Activated T-cell treated with anti-CD3 and anti-CD28 coated beads for 48 hours (primary cell): ENCODE data around the gene RELN.

Source experiments
- DNase-seq: peaks from one replicate; pipeline ENCODE4 v3.0.0-alpha.2; 2020; ENCODE audit warnings: low read depth

The RELN gene

DNA sequence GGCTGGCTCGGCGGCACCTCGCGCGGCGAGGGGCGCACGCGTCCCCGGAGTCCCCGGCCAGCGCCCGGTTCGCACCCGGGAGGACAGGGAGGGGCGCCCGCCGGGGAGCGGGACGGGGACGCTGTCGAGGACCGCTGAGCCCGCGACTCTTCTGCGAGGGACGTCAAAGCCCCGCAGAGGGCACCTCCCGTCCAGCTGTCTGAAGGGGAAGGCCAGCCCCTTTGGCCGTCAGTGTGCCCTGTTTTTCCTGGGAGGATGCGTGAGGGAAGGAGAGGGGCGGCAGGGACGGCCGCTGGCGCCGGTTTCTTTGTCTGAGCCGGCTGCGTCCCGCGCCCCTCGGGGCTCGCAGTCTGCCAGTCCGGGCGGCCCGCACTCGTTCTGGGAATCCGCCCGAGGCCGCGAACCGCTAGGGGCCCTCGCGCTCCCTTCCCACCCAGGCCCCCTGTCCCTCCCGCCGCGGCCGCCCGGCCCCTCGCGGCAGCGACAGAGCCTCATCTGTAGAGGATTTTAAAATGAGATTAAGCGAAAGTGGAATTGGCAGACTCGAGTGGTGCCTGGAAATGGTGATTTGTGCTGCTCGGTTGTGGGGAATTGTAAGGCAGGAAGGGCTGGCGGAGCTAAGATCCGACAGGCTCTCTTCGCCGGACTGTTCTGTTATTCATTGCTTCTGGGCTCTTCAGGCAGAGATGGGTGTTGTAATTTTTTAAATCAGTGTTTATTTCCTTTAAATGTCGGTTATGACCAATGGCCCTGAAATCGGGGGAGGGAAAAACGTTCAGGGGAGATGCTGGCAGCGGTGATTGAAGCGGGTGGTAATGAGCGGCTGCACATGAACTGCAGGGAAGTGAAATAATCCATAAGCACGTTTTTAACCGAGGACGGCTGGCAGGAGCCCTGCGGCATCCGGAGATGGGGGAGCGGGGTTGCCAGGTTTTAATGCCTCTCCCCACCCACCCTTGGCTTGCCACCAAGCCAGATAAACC, 618 bp upstream of the RELN start:
- no peak for DNase-seq

DNA sequence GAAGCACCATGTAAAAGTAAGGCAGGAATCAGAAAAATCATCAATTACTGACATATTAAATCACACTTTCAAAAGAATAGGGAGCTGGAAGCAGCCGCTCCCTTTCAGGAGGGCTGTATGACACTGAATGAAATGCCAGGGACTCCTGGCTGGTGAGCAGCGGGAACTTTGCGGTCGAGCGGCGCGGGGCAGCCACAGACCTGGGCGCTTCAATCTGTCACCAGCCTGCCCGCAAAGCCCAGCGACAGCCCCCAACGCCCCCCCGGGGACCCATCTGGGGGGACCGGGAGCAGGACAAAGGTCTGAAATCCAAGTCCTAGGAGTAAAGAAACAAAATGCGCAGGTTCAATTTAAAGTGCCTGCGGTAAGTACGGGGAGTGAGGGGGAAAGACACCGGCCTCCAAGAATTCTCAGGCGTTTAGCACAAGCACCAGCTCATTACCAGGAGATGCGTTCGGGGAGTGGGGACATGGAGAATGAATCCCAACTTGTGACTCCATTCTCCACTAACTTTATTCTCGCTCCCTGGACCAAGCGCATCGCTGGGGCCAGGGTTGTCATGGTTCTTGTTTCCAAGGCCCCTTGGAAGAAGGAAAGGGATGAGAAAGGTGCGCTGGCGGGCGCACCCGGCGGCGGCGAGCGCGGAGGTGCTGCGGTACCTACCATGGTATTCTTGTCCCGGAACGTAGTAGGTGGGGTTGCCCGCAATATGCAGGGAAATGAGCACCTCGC, 824 bp downstream of the RELN start:
- DNase-seq: no peak

DNA sequence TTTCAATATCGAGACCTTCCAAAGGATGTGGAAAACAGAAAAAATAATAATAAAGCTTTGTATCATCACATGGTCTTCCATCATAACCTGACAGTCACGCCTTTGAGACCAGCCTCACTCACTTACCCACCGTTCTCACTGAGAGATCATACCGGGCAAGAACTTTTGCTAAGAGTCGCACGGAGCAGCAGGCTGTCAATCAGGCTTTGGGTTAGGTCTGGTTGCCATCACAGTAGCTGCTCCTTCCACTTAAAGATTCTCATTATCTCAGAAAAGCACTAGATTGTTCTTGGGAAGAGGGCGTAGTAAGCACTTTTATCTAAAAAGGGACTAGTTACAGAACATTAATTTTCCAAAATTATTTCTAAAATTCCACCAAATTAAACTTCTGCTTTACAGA, 2.0 kb downstream of the RELN start:
- no peak for DNase-seq

DNA sequence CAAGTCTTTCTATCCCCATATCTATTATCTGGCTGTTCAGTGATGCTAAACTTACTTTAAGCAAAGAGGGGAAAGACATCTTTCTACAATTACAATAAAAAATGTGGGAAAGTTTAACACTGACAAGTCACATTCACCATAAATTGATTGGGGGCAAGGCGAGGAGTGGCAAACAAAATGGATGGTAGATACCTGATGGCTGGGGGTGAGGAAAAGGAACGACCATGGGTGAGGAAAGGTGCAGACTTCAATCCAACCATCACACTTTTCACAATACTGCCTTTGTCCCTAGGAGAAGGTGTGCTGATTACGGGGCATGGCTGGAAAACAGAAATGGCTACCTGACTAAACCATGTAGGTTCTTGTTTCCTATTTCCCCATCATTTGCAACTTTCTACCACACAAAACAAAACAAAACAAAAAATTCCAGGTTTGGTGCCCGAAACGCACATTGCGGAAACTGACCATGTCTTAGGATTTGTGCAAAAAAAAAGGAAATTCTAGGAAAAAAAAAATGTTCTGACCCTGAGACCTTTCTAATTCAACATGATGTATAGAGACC, 3.8 kb downstream of the RELN start:
- DNase-seq: no peak

DNA sequence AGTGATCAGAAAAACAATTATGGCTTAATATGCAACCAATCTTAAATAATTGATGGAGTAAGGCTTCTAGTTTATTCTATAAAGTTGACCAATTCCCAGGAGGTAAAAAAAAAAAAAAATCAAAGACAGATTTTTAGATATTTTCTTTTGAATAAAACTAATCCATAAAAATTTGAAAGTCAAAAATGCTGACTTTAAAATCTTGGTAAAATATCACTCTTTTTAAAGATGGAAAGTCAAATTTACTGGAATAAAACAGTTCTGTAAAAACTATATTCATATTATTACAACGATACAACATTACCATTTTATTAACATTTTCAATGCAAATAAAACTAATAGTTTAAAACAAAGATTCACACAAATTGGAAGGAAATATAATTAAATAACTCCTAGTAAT, 5.4 kb downstream of the RELN start:
- DNase-seq: no peak

DNA sequence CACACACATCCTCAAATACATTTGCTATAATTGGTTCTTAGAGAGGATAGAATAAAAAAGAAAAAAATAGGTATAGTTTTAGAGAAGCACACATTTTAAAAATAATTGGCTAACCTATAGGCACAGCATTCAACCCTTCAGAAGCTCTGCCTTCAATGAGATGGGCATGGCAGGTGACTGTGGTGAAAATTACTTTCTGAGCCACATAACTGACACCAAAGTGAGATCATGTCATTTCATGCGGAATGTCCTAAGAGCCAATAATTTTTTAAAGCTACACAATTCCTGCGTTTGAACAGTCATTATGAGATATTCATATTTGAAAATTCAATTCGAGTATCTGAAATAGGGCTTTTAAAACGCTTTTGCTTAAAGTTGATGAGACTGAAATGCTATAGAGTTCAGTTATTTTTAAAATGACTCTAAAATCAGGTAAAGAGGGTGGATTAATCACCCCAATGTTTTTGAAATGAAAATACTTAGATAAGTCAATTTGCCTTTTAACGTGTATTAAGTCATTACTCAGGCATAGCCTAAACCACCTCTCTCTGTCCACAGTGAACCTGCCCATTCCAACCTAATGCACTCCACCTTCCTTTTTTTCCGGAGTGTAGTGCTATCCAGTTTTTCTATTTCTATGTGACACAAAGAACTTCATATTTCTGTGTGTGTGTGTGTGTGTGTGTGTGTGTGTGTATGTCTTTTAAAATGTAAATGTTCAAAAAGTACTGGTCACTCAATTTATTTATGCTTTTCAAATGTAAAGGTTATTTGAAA, 6.1 kb downstream of the RELN start:
- no peak for DNase-seq

DNA sequence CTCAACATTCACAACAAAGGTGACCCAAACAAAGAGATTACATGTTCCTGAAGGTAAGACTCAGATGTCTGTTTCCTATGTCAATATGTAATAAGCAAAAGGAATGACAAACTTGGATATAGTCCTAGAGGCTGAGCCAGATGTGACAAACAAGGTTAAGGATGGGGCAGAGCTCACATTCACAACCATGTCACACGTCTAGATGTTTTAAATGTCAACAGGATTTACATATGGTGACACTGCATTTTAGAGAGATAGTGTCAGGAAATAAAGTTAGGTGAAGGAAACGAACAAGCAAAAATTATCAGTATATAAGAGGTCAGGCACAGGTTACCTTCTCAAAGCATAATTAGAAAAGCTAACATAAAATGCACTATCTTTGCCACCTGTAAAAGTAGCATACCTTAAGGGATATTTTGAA, 8.4 kb downstream of the RELN start:
- no peak for DNase-seq

DNA sequence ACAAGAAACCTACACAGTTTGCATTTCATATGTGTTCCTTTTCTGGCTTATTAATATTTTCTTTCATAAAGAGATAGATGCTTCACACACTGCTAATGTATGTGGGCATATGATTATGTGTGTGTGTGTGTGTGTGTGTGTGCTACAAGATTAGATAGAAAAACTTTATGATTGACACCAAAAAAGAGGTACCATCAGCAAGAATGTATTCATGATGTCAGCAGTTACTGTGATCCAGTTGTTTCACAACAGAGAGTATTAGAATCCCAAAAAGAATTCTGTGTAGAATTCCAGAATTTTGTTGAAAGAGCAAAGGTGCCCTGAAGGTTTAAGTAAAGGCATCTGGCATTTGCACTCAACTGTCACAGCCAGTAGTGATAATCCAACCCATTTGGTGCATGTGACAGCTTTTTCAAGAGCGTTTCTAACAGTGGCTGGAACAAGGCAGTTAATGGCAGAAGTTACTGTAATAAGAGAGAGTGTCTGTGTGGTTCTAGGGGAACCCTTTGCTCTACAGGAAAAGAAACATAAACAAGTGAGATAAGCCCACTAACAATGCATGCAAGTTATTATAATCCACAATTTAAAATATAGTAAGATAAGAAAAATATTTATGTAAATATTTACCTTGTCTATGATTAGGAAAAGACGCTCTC, 16.6 kb downstream of the RELN start:
- no peak for DNase-seq

DNA sequence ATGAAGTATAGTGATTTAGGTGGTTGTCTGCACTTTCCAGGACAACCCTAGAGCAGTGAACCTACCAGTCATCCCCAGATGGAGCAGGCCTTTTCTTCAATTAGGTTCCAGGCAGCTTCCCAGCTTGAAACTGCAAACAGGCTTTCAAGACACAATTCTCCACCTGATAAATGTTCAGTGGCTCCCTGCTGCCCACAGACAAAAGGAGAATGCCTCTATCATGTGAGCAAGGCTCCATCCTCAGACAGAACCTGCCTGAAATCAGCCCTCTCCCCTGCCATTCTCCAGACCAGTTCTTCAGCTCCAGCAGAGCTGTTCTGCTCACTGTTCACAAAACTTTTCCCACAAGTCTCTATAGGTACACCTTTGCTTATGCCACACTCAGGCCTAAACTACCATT, 22.1 kb downstream of the RELN start:
- no peak for DNase-seq

DNA sequence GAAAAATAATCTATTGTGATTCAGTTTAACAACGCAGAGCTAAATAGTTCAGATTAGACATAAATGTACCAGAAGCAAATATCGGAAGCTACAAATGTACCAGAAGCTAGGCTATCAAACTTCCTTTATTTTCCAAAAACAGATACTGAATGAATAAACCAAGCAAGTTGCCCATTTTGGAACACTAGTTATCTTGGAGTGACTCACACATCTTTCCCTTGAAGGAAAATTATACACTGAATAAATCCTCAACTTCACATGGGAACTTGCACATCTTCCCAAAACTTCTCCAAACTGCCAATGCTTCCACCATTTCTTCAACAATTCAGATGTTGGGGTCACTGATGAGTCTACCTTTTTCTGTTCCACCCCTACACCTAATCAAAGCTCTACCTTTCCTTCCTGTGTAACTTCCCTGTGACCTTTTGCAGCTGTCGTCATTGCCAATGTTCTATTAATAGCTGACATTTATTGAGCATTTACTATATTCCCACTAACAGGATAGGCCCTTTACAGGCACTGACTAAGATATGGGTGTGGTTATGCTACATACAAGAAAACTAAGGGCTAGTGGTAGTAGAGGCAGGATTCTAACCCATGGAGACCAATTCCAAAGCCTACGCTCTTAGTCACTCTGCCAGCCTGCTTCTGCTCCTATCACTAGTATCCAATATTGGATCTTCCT, 22.7 kb downstream of the RELN start:
- no peak for DNase-seq

DNA sequence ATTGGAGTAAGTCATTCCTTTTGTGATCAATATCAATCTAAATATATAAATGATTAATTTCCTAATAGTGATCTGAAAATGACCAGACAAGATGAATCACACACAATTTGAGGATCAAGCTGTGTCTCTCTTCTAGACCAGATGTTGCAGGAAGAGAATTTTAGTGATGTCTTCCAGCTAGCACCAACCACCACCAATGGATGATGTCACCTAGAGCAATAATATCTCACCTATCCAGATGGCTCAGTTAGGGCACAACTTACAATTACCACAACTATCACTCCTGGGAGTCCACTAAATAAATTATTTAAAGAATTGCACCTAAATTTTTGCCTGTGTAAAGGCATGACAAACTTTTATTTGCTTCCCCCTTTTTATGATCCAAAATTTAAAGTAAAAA, 25.2 kb downstream of the RELN start:
- DNase-seq: no peak

DNA sequence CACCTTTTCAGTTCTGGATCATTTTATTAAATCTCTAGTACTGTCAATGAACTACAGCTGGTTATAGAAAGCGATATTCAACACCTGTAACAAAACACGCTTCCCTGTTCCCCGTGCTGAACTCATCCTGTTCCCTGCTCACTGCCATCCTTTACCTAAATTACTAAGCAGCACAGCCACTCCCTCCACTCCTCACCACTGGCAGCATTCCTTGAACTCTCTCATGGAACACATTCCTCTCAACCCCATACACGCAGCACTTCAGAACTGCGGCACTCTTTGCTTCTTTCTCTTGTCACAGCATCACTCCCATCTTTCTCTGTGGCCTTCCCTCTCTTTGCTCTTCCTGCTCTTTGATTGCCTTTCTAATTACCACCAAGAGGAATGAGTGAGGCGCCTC, 27.4 kb downstream of the RELN start:
- DNase-seq: no peak

DNA sequence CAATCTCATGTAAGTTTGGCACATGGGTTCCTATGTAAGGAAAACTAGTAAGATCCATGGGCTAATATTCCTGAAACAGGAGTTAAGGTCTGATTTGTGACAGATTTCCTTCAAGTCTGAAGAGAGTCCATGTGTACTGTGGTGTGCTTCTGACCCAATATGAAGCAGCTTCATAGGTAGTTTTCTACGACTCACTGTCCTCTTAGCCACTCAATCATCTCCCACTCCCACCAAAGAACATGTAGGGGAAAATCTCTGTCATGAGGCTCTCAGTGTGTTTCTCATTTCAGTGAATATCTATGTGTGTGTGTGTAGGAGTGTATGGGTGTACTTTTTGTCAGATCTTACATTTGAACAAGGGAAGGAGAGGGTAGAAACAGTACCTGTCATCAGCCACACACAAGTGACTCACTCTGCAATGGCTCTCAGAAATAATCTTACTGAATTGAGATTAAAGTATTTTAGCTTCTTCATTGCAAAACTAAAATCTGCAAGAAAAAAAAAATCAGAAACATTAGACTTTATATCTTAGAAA, 31.1 kb downstream of the RELN start:
- no peak for DNase-seq

DNA sequence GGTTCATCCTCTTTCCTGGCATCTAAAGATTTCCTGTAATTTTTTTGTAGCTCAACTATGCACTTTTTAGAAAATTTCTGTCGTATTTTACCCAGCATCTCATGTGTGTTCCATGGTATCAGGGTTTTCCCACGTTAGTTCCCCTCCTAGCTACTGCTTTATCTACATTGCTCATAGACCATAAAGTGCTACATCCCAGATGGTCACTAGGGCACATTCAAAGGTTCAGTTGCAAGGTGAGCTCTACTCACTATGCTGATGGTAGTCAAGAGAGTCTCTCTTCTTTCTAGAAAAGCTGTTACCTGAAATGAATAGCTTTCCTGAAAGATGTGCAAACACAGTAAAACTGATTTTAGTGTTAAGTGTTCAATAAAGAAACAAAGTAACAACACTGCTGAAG, 33.5 kb downstream of the RELN start:
- DNase-seq: no peak

DNA sequence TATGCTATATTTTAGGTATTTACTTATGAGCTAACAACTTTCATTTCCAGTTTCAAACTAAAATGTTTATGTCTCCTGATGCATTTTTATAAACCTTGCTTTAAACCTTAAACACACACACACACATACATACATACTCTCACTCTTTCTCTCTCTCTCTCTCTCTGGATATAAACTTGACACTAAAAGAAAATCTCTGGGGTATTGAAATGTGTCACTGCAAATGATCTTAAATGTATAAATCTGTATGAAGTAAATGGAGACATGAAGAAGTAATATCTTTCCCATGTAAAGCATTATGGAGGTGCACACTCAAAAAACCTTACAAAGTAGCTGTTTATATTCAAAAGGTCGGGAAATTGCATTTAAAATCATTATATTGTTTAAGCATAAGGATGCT, 37.0 kb downstream of the RELN start:
- DNase-seq: no peak

DNA sequence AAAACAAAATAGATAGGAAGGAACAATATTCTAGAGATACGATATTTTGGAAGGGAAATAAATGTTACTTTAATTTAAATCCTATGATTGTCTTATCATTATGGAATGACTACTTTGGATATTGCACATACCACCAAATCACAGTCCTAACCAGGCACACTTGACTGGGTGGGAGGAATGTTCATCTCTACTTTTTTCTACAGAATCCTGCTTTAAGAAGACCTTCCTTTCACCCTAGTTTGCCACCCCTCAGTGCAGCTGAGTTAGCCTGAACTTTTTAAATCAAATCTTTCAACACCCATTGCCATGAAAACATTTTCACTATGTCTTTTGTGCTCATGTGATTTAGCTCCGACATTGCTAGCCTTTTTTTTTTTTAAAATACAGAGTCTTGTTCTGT, 38.1 kb downstream of the RELN start:
- DNase-seq: no peak

DNA sequence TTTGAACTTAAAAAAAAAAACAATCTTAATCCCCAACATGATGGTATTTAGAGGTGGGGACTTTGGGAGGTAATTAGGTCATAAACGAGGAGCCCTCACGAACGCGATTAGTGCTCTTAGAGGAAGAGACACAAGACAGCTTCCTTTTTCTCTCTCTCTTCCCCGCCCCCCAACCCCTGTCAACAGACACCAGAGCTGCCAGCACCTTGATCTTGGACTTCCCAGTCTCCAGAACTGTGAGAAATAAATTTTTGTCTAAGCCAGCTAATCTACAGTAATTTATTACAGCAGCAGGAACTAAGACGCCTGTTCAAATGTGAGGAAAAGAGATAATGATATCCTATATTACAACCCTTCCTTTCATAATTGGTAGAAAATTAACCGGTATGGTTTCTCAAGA, 40.1 kb downstream of the RELN start:
- no peak for DNase-seq

DNA sequence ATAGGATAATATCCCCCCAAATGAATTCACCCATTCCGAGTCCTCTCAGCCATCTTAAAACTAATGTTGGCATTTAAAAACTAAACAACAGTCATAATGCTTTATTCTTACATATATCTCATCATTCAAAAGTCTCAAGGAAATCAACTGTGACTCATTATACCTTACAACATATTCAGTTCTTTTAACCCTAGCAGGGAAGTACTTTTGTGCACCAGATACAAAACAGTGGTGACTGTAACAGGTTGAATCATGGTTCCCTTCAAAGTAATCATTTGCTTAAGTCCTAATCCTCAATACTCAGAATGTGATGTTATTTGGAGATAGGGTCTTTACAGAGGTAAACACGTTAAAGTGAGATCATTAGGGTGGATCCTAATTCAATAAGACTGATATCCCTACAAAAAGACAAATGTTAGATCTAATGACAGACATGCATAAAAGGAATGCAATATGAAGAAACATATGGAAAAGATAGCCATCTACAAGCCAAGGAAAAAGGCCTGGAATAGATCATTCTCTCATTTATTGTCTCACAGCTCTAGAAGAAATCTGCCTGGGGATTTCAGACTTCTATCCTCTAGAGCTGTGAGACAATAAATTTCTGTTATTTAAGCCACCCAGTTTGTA, 42.3 kb downstream of the RELN start:
- no peak for DNase-seq

DNA sequence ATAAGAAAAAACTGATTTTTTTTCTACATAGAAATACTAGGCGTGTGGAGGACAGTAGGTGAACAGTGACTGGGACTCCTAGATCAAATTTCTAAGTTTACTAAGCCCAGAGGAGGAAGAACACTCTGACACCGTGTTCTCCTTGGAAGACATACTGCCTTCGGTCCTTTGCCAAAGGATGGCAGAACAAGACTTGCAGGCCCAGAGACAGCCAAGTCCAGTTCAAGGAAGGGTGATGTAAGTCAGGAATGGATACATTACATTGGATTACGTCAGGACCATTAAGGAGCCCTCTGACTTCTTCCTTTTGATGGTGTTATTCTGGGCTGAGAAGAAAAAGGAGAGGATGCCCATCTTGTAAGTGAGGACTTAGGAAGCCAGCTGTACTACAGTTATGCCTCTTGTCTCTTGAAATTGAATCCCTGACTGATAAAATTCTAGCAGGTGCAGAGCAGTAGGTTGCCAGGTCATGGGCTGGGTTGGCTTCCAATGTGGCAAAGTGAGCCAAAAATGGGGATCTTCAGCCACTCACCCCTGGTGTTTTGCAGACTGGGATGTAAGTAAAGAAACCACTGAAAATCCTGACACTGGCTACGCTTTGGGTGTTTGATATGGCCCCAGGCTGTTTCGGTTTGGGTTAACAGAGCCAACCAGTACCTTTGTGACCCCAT, 45.1 kb downstream of the RELN start:
- no peak for DNase-seq

DNA sequence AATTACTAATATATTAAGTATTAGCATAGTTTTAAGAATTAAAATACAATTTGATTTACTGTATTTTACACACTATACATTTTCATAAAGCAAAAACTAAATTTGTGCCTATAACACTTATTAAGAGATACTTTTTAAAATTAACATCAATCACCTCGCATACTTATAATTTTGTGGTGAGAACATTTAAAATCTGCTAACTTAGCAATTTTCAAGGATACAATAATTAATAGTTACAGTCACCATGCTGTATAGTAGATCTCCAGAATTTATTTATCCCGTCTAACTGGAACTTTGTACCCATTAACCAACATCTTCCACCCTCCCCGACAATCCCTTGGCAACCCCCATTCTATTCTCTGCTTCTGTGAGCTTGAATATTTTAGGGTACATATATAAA, 47.5 kb downstream of the RELN start:
- DNase-seq: no peak
